ENCODE data around the gene UBE2O. TPM values are rescaled to one million over a fixed set of nuclear protein-coding genes. Genes with fewer than 3 reads are reported as not detected.

The UBE2O gene
- polyA plus RNA-seq, 1 donor: 21.0 TPM

DNA sequence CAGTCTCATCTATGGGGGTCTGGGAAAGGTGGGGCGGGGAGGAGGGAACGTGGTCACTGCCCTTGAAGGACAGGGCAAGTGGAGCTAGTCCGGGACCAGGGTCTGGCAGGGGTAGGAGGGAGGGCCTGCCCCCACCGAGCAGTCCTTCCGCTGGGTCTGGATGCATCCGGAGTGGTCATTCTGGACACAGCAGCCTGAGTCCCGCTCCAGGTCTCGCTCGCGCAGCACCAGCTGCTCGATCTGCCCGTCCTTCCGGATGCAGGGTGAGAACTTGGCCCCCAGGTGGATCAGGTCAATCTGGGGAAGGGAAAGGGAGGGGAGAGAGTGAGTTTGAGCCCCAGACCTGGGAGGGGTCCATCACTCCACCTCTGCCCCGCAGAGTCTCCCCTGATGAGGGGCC, 21.3 kb upstream of the UBE2O start:
- H3K36me3 ChIP-seq (ENCODE audit: control insufficient read depth, insufficient read depth, low read length): peaks cover 46% of the 10 kb centered on the region
- no peak overlapping the region for H3K27ac ChIP-seq (ENCODE audit: low read length)
- H3K4me1 ChIP-seq (ENCODE audit: control insufficient read depth, insufficient read depth, low read length): peaks cover 8% of the 10 kb centered on the region
- no CpG with 5 or more reads among the region's 14 CpGs for WGBS (ENCODE audit: insufficient coverage, low lambda C conversion rate)
- no peak for DNase-seq
- no peak overlapping the region for H3K4me3 ChIP-seq (ENCODE audit: low read length)
- H3K27me3 ChIP-seq (ENCODE audit: control insufficient read depth, insufficient read depth, low read length): no peaks in the 10 kb centered on the region
- no peaks in the 10 kb centered on the region for H3K9me3 ChIP-seq (ENCODE audit: control insufficient read depth, low read depth, low read length)

DNA sequence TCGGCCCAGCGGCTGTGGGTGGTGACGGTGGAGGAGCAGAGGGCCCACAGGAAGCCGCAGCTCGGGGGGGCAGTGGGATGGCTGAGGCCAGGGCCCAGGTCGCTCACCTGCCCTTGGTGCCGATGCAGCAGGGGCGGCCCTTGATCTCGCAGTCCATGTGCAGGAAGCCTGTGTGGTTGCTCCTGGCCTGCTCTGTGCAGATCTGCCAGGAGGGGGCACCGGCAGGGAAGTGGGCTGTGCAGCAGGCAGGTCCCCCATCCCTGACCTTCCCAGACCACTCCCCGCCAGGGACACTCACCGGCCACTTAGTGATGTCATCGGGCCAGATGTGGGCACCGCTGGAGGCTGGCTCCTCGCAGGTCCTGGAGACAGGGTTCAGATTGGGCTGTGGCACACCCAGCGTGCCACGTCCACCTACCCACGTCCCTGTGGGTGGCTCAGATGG, 20.6 kb upstream of the UBE2O start:
- H3K4me1 ChIP-seq (ENCODE audit: control insufficient read depth, insufficient read depth, low read length): peaks cover 8% of the 10 kb centered on the region
- DNase-seq: no peak
- no CpG with 5 or more reads among the region's 18 CpGs for WGBS (ENCODE audit: insufficient coverage, low lambda C conversion rate)
- H3K9me3 ChIP-seq (ENCODE audit: control insufficient read depth, low read depth, low read length): no peaks in the 10 kb centered on the region
- H3K36me3 ChIP-seq (ENCODE audit: control insufficient read depth, insufficient read depth, low read length): peaks cover 46% of the 10 kb centered on the region
- no peak overlapping the region for H3K4me3 ChIP-seq (ENCODE audit: low read length)
- no peak overlapping the region for H3K27ac ChIP-seq (ENCODE audit: low read length)
- H3K27me3 ChIP-seq (ENCODE audit: control insufficient read depth, insufficient read depth, low read length): no peaks in the 10 kb centered on the region

DNA sequence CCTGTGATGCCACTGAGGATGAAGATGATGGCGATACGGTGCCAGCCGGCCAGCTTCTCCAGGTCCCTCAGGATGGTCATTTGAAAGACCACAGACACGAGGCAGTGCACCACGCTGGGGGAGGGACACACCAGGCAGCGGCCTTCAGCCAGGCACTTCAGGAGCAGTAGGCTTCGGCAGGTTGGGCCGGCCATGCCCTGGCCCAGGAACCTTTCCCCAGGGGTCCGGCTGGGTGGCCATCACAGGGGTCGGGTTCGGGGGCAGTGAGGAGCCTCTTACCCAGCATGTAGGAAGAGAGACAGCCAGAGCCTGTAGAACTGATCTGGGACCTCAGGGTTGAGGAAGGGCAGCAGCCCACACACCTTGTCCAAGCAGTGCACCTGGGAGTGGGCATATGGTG, 19.8 kb upstream of the UBE2O start:
- no peak overlapping the region for H3K4me3 ChIP-seq (ENCODE audit: low read length)
- no peak overlapping the region for H3K27ac ChIP-seq (ENCODE audit: low read length)
- no peaks in the 10 kb centered on the region for H3K9me3 ChIP-seq (ENCODE audit: control insufficient read depth, low read depth, low read length)
- DNase-seq: no peak
- H3K27me3 ChIP-seq (ENCODE audit: control insufficient read depth, insufficient read depth, low read length): no peaks in the 10 kb centered on the region
- H3K4me1 ChIP-seq (ENCODE audit: control insufficient read depth, insufficient read depth, low read length): peaks cover 8% of the 10 kb centered on the region
- H3K36me3 ChIP-seq (ENCODE audit: control insufficient read depth, insufficient read depth, low read length): peaks cover 42% of the 10 kb centered on the region
- no CpG with 5 or more reads among the region's 11 CpGs for WGBS (ENCODE audit: insufficient coverage, low lambda C conversion rate)

DNA sequence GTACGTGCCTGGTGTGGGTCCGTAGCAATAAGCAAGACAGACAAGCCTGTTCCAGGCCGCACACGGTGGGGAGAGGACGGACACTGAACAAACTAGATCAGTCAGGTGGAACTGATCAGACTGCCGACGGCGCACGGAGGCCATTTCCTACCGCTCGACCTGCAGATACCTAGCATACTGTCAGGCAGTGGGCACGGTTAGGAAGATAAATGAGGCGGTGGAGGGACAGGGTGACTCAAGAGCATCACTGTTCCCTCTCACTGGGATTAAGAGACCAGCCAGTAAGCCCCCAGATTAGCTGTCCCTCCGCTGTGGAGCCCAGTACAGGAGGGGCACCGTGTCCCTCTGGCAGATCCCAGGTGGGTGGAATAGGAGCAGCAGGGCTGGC, 19.3 kb upstream of the UBE2O start:
- DNase-seq: no peak
- Histone ChIP-seq H3K27me3 (ENCODE audit: control insufficient read depth, insufficient read depth, low read length) (no peaks in the 10 kb centered on the region), H3K36me3 (ENCODE audit: control insufficient read depth, insufficient read depth, low read length) (peaks cover 42% of the 10 kb centered on the region), H3K9me3 (ENCODE audit: control insufficient read depth, low read depth, low read length) (no peaks in the 10 kb centered on the region), H3K4me1 (ENCODE audit: control insufficient read depth, insufficient read depth, low read length) (peaks cover 8% of the 10 kb centered on the region), H3K4me3 (ENCODE audit: low read length) (no peak overlapping the region), H3K27ac (ENCODE audit: low read length) (no peak overlapping the region)
- WGBS (ENCODE audit: insufficient coverage, low lambda C conversion rate): no CpG with 5 or more reads among the region's 15 CpGs

DNA sequence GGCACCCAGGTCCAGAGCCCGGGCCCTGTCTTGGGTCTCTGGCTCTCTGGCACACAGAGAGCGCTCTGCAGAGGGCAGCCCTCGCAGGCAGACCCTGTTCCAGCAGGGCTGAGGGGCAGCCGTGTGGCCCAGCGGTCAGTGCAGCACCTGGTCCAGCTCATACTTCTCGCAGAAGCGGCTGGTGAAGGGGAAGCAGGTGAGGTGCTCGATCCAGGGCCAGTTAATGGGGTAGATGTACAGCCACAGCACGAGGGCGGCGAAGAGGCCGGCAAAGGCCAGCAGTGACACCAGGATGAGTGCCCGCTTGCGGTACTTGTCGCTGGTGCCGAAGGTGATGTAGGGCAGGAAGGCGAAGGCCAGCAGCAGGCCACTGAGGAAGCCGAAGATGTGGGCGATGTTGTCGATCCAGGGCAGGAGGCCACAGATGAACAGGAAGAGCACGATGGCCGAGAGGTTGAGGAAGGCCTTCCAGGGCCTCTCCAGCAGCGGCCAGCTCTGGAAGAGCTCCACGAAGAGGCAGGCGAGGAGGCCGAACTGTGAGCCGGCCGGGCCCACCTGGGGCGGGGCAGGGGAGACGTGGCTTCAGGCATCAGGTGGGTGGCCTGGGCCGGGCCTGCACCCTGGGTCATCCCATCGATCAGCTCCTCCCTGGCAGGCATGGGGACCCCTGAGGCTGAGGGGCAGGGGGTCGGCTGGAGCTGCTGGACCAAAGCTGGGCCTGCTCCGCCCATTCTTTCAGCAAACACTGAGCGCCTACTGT, 18.7 kb upstream of the UBE2O start:
- Histone ChIP-seq H3K27me3 (ENCODE audit: control insufficient read depth, insufficient read depth, low read length) (no peaks in the 10 kb centered on the region), H3K4me3 (ENCODE audit: low read length) (no peak overlapping the region), H3K36me3 (ENCODE audit: control insufficient read depth, insufficient read depth, low read length) (peaks cover 39% of the 10 kb centered on the region), H3K4me1 (ENCODE audit: control insufficient read depth, insufficient read depth, low read length) (peaks cover 8% of the 10 kb centered on the region), H3K9me3 (ENCODE audit: control insufficient read depth, low read depth, low read length) (no peaks in the 10 kb centered on the region), H3K27ac (ENCODE audit: low read length) (no peak overlapping the region)
- DNase-seq: no peak
- WGBS (ENCODE audit: insufficient coverage, low lambda C conversion rate): 100% methylated on average over 1 of the region's 35 CpGs

DNA sequence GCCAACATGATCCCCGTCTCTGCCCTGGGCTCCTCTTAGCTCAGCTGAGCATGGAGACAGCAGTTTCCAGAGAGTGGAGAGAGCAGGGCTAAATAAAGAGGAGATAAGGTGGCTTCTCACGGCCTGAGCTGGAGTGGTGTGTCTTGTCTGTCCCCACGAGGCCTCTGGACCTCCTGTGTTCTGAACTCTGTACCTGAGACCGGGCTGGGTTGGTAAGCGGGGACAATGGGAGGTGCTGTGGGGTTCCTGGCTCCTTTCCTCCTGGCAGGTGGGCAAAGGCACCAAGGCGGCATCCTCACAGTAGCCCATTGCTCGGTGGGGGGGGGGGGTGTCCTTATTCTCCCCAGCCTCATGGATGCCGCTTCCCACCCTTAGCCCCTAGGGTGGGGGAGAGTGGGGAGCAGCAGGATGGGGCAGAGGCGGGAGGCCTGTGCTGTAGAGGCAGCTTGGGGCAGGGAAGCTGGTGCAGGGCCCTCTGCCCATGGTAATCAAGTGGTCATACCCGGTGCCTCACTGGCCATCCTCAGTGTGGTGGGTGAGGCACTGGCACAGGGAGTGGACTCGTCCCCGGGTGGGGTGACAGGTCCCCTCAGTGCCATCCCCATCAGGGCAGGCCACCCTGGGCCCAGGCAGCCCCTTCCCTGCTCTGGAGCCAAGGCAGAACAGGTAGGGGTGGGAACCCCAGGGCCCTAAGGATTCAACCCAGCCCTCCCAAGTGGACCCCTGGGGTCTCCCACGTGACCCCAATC, 17.2 kb upstream of the UBE2O start:
- H3K4me3 ChIP-seq (ENCODE audit: low read length): no peak overlapping the region
- H3K36me3 ChIP-seq (ENCODE audit: control insufficient read depth, insufficient read depth, low read length): peaks cover 36% of the 10 kb centered on the region
- 20% methylated on average over 1 of the region's 13 CpGs for WGBS (ENCODE audit: insufficient coverage, low lambda C conversion rate)
- DNase-seq: peak in 1 of 2 donors; percentile 49
- H3K27ac ChIP-seq (ENCODE audit: low read length): no peak overlapping the region
- H3K9me3 ChIP-seq (ENCODE audit: control insufficient read depth, low read depth, low read length): no peaks in the 10 kb centered on the region
- peaks cover 11% of the 10 kb centered on the region for H3K4me1 ChIP-seq (ENCODE audit: control insufficient read depth, insufficient read depth, low read length)
- no peaks in the 10 kb centered on the region for H3K27me3 ChIP-seq (ENCODE audit: control insufficient read depth, insufficient read depth, low read length)

DNA sequence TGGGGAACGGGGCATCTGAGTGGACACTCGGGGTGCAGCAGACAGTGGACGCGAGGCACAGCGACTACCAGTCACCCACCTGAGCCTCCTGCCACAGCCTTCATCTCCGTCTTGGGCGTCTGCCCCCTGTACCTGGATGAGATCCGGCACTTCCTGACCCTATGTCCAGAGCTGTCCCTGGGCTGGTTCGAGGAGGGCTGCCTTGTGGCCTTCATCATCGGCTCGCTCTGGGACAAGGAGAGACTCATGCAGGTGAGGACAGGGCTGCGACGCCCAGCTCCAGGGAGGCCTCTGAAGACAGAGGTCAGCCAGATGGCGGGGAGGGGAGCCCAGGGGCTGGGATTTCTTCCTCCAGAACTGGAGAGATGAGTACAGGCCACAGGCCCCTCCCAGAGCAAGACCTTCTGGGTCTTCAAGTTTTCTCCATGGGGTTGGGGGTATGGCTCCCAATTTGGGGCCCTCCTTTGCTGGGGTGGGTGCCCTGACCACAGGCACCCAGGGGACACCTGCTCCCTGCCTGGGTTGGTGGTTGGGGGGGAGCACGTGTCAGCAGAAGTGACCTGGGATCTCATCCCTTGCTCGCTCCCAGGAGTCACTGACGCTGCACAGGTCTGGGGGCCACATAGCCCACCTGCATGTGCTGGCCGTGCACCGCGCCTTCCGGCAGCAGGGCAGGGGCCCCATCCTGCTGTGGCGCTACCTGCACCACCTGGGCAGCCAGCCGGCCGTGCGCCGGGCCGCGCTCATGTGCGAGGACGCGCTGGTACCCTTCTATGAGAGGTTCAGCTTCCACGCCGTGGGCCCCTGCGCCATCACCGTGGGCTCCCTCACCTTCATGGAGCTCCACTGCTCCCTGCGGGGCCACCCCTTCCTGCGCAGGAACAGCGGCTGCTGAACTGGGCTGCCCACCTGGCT, 16.4 kb upstream of the UBE2O start:
- Histone ChIP-seq H3K9me3 (ENCODE audit: control insufficient read depth, low read depth, low read length) (no peaks in the 10 kb centered on the region), H3K27me3 (ENCODE audit: control insufficient read depth, insufficient read depth, low read length) (no peaks in the 10 kb centered on the region), H3K27ac (ENCODE audit: low read length) (no peak overlapping the region), H3K4me3 (ENCODE audit: low read length) (no peak overlapping the region), H3K36me3 (ENCODE audit: control insufficient read depth, insufficient read depth, low read length) (peaks cover 28% of the 10 kb centered on the region), H3K4me1 (ENCODE audit: control insufficient read depth, insufficient read depth, low read length) (peaks cover 11% of the 10 kb centered on the region)
- no peak for DNase-seq
- WGBS (ENCODE audit: insufficient coverage, low lambda C conversion rate): no CpG with 5 or more reads among the region's 38 CpGs

DNA sequence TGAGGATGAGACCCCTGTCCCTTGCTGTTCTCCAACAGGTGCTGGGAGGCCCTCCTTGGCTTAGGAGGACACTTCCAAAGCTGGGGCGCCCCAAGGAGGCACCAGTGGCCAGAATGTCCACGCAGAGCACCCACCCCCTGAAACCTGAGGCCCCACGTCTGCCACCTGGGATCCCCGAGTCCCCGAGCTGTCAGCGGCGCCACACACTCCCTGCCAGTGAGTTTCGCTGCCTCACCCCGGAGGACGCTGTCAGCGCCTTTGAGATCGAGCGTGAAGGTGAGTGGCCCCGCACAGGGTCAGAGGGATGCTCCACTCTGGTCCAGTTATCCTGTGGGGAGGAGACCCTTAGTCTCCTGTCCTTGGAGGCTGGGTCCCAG, 15.7 kb upstream of the UBE2O start:
- peaks cover 25% of the 10 kb centered on the region for H3K36me3 ChIP-seq (ENCODE audit: control insufficient read depth, insufficient read depth, low read length)
- no peaks in the 10 kb centered on the region for H3K27me3 ChIP-seq (ENCODE audit: control insufficient read depth, insufficient read depth, low read length)
- H3K27ac ChIP-seq (ENCODE audit: low read length): no peak overlapping the region
- H3K4me1 ChIP-seq (ENCODE audit: control insufficient read depth, insufficient read depth, low read length): peaks cover 11% of the 10 kb centered on the region
- H3K9me3 ChIP-seq (ENCODE audit: control insufficient read depth, low read depth, low read length): no peaks in the 10 kb centered on the region
- H3K4me3 ChIP-seq (ENCODE audit: low read length): no peak overlapping the region
- no peak for DNase-seq
- WGBS (ENCODE audit: insufficient coverage, low lambda C conversion rate): no CpG with 5 or more reads among the region's 14 CpGs

DNA sequence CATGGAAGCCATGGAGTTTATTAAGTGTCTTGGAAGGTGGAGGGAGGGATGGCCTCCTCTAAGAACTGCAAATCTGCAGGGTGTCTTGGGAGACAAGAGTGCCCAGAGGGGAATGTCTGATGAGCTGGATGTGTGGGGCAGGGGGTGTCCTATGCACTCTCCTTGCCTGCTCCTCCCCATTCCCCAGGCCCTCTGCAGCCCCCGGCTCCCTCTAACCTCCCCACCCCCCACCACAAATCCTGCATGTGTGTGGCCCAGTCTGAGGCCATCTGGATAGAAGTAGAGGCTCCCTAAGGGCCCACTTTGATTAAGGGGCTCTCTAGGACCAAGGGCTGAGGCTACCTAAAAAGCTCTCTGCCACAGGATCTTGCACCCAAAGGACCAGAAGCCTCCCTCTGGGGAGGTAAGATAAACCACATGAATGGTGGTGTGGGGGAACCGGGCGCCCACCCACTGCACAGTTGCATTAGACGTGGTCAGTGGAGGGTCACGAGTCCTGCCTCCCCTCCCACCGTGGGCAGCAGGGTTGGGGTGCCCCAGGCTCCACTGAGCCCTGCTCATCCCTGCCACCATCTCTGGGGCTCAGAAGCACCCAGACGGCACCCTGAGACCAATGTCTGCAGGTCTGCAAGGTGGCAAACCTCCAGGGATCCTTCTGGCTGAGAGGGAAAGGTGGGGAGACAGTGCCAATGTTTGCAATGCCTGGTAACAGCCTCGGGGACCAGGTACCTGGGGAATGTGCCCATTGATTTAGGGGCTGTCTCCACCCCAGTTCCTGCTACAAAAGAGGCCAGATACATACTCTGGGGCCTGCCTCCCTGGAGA, 15.1 kb upstream of the UBE2O start:
- Histone ChIP-seq H3K27ac (ENCODE audit: low read length) (no peak overlapping the region), H3K4me3 (ENCODE audit: low read length) (no peak overlapping the region), H3K27me3 (ENCODE audit: control insufficient read depth, insufficient read depth, low read length) (no peaks in the 10 kb centered on the region), H3K4me1 (ENCODE audit: control insufficient read depth, insufficient read depth, low read length) (peaks cover 11% of the 10 kb centered on the region), H3K36me3 (ENCODE audit: control insufficient read depth, insufficient read depth, low read length) (peaks cover 20% of the 10 kb centered on the region), H3K9me3 (ENCODE audit: control insufficient read depth, low read depth, low read length) (no peaks in the 10 kb centered on the region)
- WGBS (ENCODE audit: insufficient coverage, low lambda C conversion rate): no CpG with 5 or more reads among the region's 8 CpGs
- no peak for DNase-seq

Measured in large intestine (tissue), 3 donors.